GM18520 (cell line): ENCODE measurements around the gene MATN1.

ENCODE experiments used
- ATAC-seq: cut with Tn5 transposase; IDR thresholded peaks from one replicate; pipeline ENCODE4 v1.9.1; 2021; ENCODE audit not compliant: unreplicated experiment

The MATN1 gene

GRCh38 chr1:30745834-30746208 lies 22.4 kb upstream of the MATN1 start:
- ATAC-seq = no peak

GRCh38 chr1:30745156-30745833 lies 21.9 kb upstream of the MATN1 start:
- no peak for ATAC-seq

- peak; percentile 21 for ATAC-seq
Measured at GRCh38 chr1:30744060-30744756, 20.8 kb upstream of the MATN1 start.

- peak; percentile 28 for ATAC-seq
Measured at GRCh38 chr1:30743584-30744059, 20.2 kb upstream of the MATN1 start.

- ATAC-seq = no peak
Measured at GRCh38 chr1:30742963-30743559, 19.7 kb upstream of the MATN1 start.

GRCh38 chr1:30742300-30742962 lies 19.0 kb upstream of the MATN1 start:
- ATAC-seq = no peak

- ATAC-seq = no peak
Measured at GRCh38 chr1:30741239-30741894, 18.0 kb upstream of the MATN1 start.

GRCh38 chr1:30740251-30741238 lies 17.2 kb upstream of the MATN1 start:
- ATAC-seq = no peak

- no peak for ATAC-seq
Measured at GRCh38 chr1:30739601-30740000, 16.2 kb upstream of the MATN1 start.

- ATAC-seq = no peak
Measured at GRCh38 chr1:30738715-30739559, 15.6 kb upstream of the MATN1 start.

GRCh38 chr1:30738040-30738714 lies 14.8 kb upstream of the MATN1 start:
- ATAC-seq = no peak

- ATAC-seq = no peak
Measured at GRCh38 chr1:30737357-30738039, 14.1 kb upstream of the MATN1 start.

GRCh38 chr1:30735668-30736498 lies 12.5 kb upstream of the MATN1 start:
- ATAC-seq = no peak

GRCh38 chr1:30735124-30735523 lies 11.7 kb upstream of the MATN1 start:
- no peak for ATAC-seq

GRCh38 chr1:30734580-30734979 lies 11.2 kb upstream of the MATN1 start:
- no peak for ATAC-seq

GRCh38 chr1:30734106-30734505 lies 10.7 kb upstream of the MATN1 start:
- no peak for ATAC-seq

GRCh38 chr1:30733493-30733892 lies 10.1 kb upstream of the MATN1 start:
- no peak for ATAC-seq
